Natural killer cell (primary cell): Measurements from ENCODE around the gene SPOCK1. TPM values are rescaled to one million over a fixed set of nuclear protein-coding genes. Genes with fewer than 3 reads are reported as not detected.

Experiments
- ATAC-seq, 3 donors: fragments of 150-1000 bp in 2 of 3; fragments of 200-7000 bp in 1 of 3; cut with Tn5 transposase; 1 replicate in 1 of 3; 2 replicates in 2 of 3; pipeline ENCODE4 v1.10.0; 2021; ENCODE audit warnings: mild to moderate bottlenecking in 2 of 3, moderate library complexity in 2 of 3
- DNase-seq, 2 donors: peaks; one replicate each; pipeline versions ENCODE4 v3.0.0 to v3.0.0-alpha.2; 2013 to 2021; ENCODE audit warnings: mixed read lengths in 1 of 2
- H3K27ac ChIP-seq: one replicate; pipeline ENCODE4 v1.5.1; 2013; ENCODE audit warnings: mild to moderate bottlenecking, low read length
- H3K27me3 ChIP-seq: one replicate; pipeline ENCODE4 v1.6.1; 2013; ENCODE audit warnings: low read length; ENCODE audit not compliant: control insufficient read depth, insufficient read depth
- H3K36me3 ChIP-seq: one replicate; pipeline ENCODE4 v1.6.1; 2013; ENCODE audit warnings: low read length; ENCODE audit not compliant: control insufficient read depth, insufficient read depth
- H3K4me1 ChIP-seq: one replicate; pipeline ENCODE4 v1.6.1; 2013; ENCODE audit warnings: low read length; ENCODE audit not compliant: control insufficient read depth, insufficient read depth
- H3K4me3 ChIP-seq: one replicate; pipeline ENCODE4 v1.5.1; 2013; ENCODE audit warnings: low read length
- H3K9me3 ChIP-seq: one replicate; pipeline ENCODE4 v1.6.1; 2013; ENCODE audit warnings: low read length; ENCODE audit not compliant: control insufficient read depth, insufficient read depth
- H3K27ac Mint-ChIP-seq, 2 donors: one replicate each; pipeline ENCODE4 v1.8.0; 2022; ENCODE audit warnings: mild to moderate bottlenecking in 2 of 2, mixed read lengths in 2 of 2, moderate library complexity in 1 of 2
- H3K27me3 Mint-ChIP-seq, 2 donors: one replicate each; pipeline ENCODE4 v1.8.0; 2022; ENCODE audit warnings: low read depth in 2 of 2, mixed read lengths in 2 of 2
- H3K36me3 Mint-ChIP-seq: one replicate; pipeline ENCODE4 v1.8.0; 2022; ENCODE audit warnings: mixed read lengths
- H3K4me1 Mint-ChIP-seq, 2 donors: one replicate each; pipeline ENCODE4 v1.8.0; 2022; ENCODE audit warnings: mixed read lengths in 2 of 2
- H3K4me3 Mint-ChIP-seq: one replicate; pipeline ENCODE4 v1.8.0; 2022; ENCODE audit warnings: mild to moderate bottlenecking, moderate library complexity, mixed read lengths
- H3K9me3 Mint-ChIP-seq, 2 donors: one replicate each; pipeline ENCODE4 v1.8.0; 2022; ENCODE audit warnings: mixed read lengths in 2 of 2
- WGBS: methylation state at CpG from one replicate; pipeline ENCODE4 v1.1.7; 2013; ENCODE audit warnings: missing lambda C conversion rate; ENCODE audit not compliant: insufficient coverage; 5-methylcytosine and 5-hydroxymethylcytosine counted together
- intact Hi-C: fragments of 100-400 bp; cut with micrococcal nuclease; formaldehyde crosslinking; loops from one replicate; pipeline ENCODE4 v1.14.2; 2022
- total RNA-seq, 4 donors: library from RNA; stranded (reverse); fragments of 120-200 nt in 1 of 4; gene quantifications; one replicate each; pipeline versions ENCODE4 v1.2.3 to v1.2.4, GENCODE V29; 2013 to 2022
- TF ChIP-seq, protein P1 (sequence below): fragments of 200-600 bp; IDR thresholded peaks from one replicate; pipeline ENCODE4 v1.8.0; 2022; ENCODE audit warnings: antibody characterized with exemption

SPOCK1 gene
- total RNA-seq, 3 donors from 2014 or later (not counting 1 experiment from before 2014, with no cell fraction given): 0.09 to 1.6 (median 0.61) TPM

DNA sequence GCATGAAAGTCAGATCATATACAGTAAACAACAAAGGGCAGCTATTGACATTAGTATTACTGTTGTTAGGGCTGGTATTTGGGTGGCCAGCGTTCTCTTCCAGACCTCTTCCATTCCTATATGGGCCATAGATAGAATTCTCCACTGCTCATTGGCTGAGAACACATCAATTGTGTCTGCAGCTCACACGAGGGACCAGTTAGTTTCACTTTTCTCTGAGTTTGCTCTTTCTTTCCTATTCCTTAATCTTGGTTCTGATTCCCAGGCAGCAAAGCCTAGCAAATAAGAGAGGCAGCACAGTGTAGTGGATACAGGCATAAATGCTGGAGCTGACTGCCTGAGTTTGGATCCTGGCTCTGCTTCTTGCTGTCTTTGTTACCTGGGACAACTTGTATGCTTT is 476.4 kb downstream of the SPOCK1 start:
- DNase-seq: no peak

DNA sequence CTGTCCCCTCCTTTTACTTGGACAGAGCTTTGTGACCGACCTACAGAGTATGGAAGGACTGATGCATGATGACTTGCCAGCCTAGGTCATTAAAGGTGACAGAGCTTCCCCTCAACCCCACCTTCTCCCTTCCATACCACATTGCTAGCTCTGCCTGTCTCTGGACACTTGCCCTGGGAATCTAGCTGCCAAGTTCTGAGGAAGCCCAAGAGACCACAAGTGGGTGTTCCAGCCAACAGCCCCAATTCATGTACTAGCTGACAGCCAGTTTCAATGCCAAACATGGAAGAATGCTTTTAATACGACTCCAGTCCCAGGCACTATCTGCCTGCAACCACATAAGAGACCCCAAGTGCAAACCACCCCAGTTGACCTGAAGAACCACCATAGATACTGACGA is 477.1 kb downstream of the SPOCK1 start:
- H3K9me3 Mint-ChIP-seq: peaks cover 2% of the 10 kb centered on the region in 2 donors
- Histone ChIP-seq H3K27ac (no peak overlapping the region), H3K4me1 (no peaks in the 10 kb centered on the region), H3K9me3 (no peaks in the 10 kb centered on the region), H3K36me3 (no peaks in the 10 kb centered on the region), H3K4me3 (no peak overlapping the region), H3K27me3 (no peaks in the 10 kb centered on the region)
- no peak for DNase-seq
- no peak overlapping the region for H3K27ac Mint-ChIP-seq
- H3K36me3 Mint-ChIP-seq: no peaks in the 10 kb centered on the region
- 79% methylated on average over 3 of the region's 3 CpGs for WGBS
- TF ChIP-seq, protein P1, sequence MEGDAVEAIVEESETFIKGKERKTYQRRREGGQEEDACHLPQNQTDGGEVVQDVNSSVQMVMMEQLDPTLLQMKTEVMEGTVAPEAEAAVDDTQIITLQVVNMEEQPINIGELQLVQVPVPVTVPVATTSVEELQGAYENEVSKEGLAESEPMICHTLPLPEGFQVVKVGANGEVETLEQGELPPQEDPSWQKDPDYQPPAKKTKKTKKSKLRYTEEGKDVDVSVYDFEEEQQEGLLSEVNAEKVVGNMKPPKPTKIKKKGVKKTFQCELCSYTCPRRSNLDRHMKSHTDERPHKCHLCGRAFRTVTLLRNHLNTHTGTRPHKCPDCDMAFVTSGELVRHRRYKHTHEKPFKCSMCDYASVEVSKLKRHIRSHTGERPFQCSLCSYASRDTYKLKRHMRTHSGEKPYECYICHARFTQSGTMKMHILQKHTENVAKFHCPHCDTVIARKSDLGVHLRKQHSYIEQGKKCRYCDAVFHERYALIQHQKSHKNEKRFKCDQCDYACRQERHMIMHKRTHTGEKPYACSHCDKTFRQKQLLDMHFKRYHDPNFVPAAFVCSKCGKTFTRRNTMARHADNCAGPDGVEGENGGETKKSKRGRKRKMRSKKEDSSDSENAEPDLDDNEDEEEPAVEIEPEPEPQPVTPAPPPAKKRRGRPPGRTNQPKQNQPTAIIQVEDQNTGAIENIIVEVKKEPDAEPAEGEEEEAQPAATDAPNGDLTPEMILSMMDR: no peak
- H3K4me1 Mint-ChIP-seq: peaks cover 0 to 4% of the 10 kb centered on the region in 2 donors
- no peak for ATAC-seq
- no peaks in the 10 kb centered on the region for H3K27me3 Mint-ChIP-seq
- no peak overlapping the region for H3K4me3 Mint-ChIP-seq
- intact Hi-C loops: no loop called here

More for the DNA sequence above, 476.4 kb downstream of the SPOCK1 start:
- ATAC-seq: no peak
- TF ChIP-seq, protein P1: no peak
- H3K36me3 ChIP-seq: no peaks in the 10 kb centered on the region
- Mint-ChIP-seq H3K4me3 (no peak overlapping the region), H3K27me3 (no peaks in the 10 kb centered on the region), H3K27ac (no peak overlapping the region), H3K36me3 (no peaks in the 10 kb centered on the region), H3K4me1 (peaks cover 0 to 4% of the 10 kb centered on the region in 2 donors), H3K9me3 (peaks cover 2% of the 10 kb centered on the region in 2 donors)
- no peak overlapping the region for H3K4me3 ChIP-seq
- no peaks in the 10 kb centered on the region for H3K4me1 ChIP-seq
- H3K27me3 ChIP-seq: no peaks in the 10 kb centered on the region
- 27% methylated on average over 1 of the region's 2 CpGs for WGBS
- no peak overlapping the region for H3K27ac ChIP-seq
- no peaks in the 10 kb centered on the region for H3K9me3 ChIP-seq
- intact Hi-C loops: no loop called here

DNA sequence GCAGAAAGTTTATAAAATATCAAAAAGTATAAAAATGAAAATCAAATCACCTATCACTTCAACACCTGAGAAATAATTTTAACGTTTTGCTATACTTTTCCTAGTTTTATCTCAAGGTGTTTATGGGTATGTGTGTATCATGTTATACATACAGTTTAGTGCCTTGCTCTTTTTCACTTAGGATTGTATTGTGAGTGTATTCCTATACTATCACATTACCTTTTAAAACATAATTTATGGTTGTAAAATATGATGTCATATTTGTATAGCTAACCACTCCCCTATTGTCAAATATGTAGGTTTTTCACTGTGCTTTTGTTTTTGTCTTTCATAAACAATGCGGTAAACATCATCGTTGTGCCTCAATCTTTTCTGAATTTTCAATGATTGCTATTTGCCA is 479.9 kb downstream of the SPOCK1 start:
- H3K36me3 ChIP-seq: no peaks in the 10 kb centered on the region
- H3K4me3 ChIP-seq: no peak overlapping the region
- no peak for DNase-seq
- 100% methylated on average over 2 of the region's 3 CpGs for WGBS
- H3K9me3 ChIP-seq: no peaks in the 10 kb centered on the region
- peaks cover 0 to 2% of the 10 kb centered on the region in 2 donors for H3K9me3 Mint-ChIP-seq
- peaks cover 0 to 4% of the 10 kb centered on the region in 2 donors for H3K4me1 Mint-ChIP-seq
- no peak overlapping the region for H3K4me3 Mint-ChIP-seq
- no peaks in the 10 kb centered on the region for H3K4me1 ChIP-seq
- TF ChIP-seq, protein P1: no peak
- H3K27me3 ChIP-seq: no peaks in the 10 kb centered on the region
- H3K27me3 Mint-ChIP-seq: no peaks in the 10 kb centered on the region
- H3K27ac Mint-ChIP-seq: no peak overlapping the region
- H3K27ac ChIP-seq: no peak overlapping the region
- intact Hi-C loops: no loop called here
- no peaks in the 10 kb centered on the region for H3K36me3 Mint-ChIP-seq
- no peak for ATAC-seq

DNA sequence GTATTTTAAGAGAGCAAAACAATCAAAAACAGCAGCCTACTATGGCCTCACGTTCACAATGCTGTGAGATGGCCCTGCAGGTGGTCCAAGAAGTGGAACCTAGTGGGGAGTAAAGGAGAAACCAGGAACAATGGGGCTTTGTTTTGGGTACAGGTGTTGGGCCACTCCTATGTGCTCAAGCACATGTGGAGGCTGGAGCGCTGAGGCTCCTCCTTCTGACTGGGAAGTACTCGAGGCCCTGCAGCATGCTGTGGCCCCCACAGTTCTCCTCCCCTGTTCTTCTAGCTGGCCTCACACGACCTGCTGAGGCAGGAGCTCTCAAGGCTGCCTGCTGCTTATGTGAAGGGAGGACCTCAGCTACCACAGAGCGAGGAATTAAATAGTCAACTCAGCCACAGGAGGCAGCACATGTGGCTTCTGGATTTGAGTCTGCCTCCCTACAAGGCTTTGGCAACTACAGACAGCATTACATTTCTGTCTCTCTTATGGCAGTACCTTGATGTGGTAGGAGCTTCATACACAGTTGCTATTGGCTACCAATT is 482.3 kb downstream of the SPOCK1 start:
- H3K27me3 Mint-ChIP-seq: no peaks in the 10 kb centered on the region
- H3K9me3 Mint-ChIP-seq: peaks cover 2% of the 10 kb centered on the region in 2 donors
- Histone ChIP-seq H3K27me3 (no peaks in the 10 kb centered on the region), H3K4me1 (no peaks in the 10 kb centered on the region), H3K36me3 (no peaks in the 10 kb centered on the region), H3K4me3 (no peak overlapping the region), H3K9me3 (no peaks in the 10 kb centered on the region), H3K27ac (no peak overlapping the region)
- H3K27ac Mint-ChIP-seq: no peak overlapping the region
- DNase-seq (no peak), ATAC-seq (no peak)
- no peaks in the 10 kb centered on the region for H3K4me1 Mint-ChIP-seq
- no peaks in the 10 kb centered on the region for H3K36me3 Mint-ChIP-seq
- WGBS: 53% methylated on average over 5 of the region's 5 CpGs
- intact Hi-C loops: no loop called here
- TF ChIP-seq, protein P1: no peak
- H3K4me3 Mint-ChIP-seq: no peak overlapping the region
